Measurements from ENCODE around the gene ZNF12.
A peak's percentile ranks its signal among the peaks of the same experiment; 100 is the strongest.

DNA sequence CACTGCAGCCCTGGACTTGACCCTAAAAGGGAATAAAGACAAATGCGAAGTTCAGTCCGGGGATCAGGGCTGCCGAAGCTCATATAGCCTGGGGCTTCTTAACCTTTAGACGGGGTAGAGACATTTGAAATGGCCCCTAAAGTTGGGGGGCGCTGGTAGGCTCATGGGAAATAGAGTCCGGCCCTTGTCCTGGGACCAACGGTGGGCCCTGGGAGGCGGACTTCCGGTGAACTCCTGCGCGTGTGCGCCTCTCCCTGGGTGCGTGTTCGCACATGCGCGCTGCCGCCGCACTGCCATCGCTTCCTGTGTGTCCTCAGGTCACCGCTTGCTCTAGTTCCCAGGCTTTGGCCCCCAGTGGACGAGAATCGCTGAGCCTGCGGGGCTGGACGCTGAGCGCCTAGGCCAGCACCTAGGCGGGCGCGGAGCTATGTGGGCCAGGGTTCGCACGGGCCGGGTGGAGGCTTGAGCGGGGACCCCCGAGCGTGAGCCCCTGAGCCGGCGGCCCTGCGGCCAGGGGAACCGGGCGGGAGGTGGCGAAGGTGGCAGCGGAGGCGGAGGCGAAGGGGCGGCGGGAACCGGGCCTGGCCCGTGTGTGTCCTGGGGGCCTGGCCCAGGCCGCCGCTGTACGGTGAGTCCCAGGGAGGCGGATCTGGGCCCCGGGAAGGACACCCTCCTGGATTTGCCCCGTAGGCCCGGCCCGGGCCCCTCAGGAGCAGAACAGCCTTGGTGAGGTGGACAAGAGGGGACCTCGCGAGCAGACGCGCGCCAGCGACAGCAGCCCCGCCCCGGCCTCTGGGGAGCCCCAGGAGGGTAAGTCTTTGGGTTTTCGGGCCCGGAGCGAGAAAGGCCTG, 23.0 kb upstream of the ZNF12 start:
- TF ChIP-seq POLR2A (IDR thresholded peaks at IDR 0.05) = peak in 1 of 2 donors; percentile 39
- TF ChIP-seq, protein P1, sequence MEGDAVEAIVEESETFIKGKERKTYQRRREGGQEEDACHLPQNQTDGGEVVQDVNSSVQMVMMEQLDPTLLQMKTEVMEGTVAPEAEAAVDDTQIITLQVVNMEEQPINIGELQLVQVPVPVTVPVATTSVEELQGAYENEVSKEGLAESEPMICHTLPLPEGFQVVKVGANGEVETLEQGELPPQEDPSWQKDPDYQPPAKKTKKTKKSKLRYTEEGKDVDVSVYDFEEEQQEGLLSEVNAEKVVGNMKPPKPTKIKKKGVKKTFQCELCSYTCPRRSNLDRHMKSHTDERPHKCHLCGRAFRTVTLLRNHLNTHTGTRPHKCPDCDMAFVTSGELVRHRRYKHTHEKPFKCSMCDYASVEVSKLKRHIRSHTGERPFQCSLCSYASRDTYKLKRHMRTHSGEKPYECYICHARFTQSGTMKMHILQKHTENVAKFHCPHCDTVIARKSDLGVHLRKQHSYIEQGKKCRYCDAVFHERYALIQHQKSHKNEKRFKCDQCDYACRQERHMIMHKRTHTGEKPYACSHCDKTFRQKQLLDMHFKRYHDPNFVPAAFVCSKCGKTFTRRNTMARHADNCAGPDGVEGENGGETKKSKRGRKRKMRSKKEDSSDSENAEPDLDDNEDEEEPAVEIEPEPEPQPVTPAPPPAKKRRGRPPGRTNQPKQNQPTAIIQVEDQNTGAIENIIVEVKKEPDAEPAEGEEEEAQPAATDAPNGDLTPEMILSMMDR (IDR thresholded peaks at IDR 0.05) = peak in 1 of 6 experiments; percentile 4
